Lower leg skin (tissue), 4 donors: ENCODE measurements around the gene TMX3. TPM values are rescaled to one million over a fixed set of nuclear protein-coding genes. Genes with fewer than 3 reads are reported as not detected.
A peak's percentile ranks its signal among the peaks of the same experiment; 100 is the strongest.

Experiments
- DNase-seq, 2 donors: peaks; one replicate each; pipeline ENCODE4 v3.0.0-alpha.2; 2019; ENCODE audit warnings: low spot score in 2 of 2
- H3K4me3 ChIP-seq: fragments of 200-600 bp; sonication (generic); 2 replicates; pipeline ENCODE4 v1.5.1; 2017; ENCODE audit warnings: mild to moderate bottlenecking, low read depth; ENCODE audit not compliant: poor library complexity, severe bottlenecking
- POLR2A ChIP-seq, 2 donors: fragments of 450-650 bp; IDR thresholded peaks; one replicate each; pipeline ENCODE4 v1.6.1; 2016 to 2017; ENCODE audit warnings: antibody characterized with exemption in 2 of 2, mild to moderate bottlenecking in 1 of 2, moderate library complexity in 1 of 2
- WGBS, 2 donors: methylation state at CpG; one replicate each; pipeline ENCODE4 v1.1.5; 2018; 5-methylcytosine and 5-hydroxymethylcytosine counted together
- intact Hi-C: fragments of 100-400 bp; cut with DNase I; formaldehyde crosslinking; loops from one replicate; pipeline ENCODE4 v1.15.0; 2023; ENCODE audit warnings: low total_unique reads
- total RNA-seq, 4 donors: library from RNA; depleted of rRNA; stranded (reverse); fragments of >200 nt; gene quantifications; one replicate each; pipeline ENCODE4 v1.1.0, GENCODE V29; 2016
- TF ChIP-seq, protein P1 (sequence below), 3 donors: fragments of 450-650 bp; IDR thresholded peaks; one replicate each; pipeline ENCODE4 v1.5.1; 2016; ENCODE audit warnings: antibody characterized with exemption in 3 of 3, mild to moderate bottlenecking in 3 of 3, moderate library complexity in 2 of 3

The TMX3 gene
- total RNA-seq, 4 donors from 2014 or later, result 20.6 to 28.9 (median 23.4) TPM

DNA sequence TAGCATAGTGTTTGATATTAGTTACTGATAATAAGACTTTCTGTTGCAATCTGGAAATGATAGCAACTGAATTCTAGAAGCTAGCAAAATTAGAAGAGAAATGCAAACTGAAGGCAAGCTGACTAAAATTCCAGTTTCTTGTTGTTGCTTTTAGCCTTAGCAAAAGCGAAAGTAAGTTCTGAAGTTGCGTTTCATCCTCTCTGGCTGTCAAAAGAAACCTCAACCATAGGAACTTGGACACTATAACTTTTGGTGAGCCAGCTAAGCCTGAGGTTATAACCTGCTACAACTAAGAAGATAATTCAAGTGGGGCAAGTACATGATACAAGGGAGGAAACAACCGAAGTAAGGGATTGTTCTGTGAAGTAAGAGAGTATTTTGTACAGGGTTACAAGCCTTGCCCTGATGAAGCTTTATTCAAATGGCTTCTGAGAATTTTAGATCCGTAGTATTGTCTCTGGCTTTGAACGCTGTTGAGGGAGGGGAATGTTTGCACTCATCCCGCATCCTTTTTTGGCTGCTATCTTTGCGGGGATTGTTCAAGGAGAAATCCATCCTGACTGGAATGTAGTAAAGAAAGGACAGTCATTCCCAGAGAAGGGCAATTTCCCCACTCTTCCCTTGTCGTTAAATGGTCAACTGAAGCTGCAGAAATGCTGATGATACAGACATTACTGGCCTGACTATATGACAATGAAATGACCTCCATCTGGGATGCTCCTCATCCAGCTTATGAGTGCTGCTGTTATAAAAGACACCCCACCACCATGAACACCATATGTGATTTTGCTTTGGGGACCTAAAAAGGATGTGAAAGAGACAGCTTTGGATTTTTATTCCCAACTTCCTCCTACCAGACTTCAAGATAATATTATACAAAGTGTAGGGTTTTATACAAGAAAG, 7.0 kb upstream of the TMX3 start:
- no peak for DNase-seq
- H3K4me3 ChIP-seq, result no peak overlapping the region
- intact Hi-C loops, result no loop called here
- 35 to 41% methylated on average over 8 of the region's 8 CpGs for WGBS, 2 donors
- no peak for TF ChIP-seq POLR2A (IDR thresholded peaks at IDR 0.05)
- TF ChIP-seq, protein P1, sequence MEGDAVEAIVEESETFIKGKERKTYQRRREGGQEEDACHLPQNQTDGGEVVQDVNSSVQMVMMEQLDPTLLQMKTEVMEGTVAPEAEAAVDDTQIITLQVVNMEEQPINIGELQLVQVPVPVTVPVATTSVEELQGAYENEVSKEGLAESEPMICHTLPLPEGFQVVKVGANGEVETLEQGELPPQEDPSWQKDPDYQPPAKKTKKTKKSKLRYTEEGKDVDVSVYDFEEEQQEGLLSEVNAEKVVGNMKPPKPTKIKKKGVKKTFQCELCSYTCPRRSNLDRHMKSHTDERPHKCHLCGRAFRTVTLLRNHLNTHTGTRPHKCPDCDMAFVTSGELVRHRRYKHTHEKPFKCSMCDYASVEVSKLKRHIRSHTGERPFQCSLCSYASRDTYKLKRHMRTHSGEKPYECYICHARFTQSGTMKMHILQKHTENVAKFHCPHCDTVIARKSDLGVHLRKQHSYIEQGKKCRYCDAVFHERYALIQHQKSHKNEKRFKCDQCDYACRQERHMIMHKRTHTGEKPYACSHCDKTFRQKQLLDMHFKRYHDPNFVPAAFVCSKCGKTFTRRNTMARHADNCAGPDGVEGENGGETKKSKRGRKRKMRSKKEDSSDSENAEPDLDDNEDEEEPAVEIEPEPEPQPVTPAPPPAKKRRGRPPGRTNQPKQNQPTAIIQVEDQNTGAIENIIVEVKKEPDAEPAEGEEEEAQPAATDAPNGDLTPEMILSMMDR (IDR thresholded peaks at IDR 0.05), result no peak

DNA sequence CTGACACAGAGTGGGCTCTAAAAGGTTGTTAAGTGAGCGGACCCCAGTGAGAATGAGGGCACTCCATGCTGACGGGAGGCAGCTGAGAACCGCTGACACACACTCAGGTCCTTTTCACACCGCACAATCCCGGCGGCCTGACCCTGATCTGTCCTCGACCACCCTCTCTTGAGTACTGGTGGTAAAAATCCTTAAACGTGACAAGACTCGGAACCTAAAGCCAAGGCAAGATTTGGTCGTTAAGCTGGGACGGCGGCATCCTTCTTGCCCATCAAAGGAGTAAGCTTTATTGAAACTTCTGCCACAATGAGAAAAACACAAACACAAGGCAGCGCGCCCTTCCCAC, 569 bp downstream of the TMX3 start:
- intact Hi-C loops, result no loop called here
- TF ChIP-seq, protein P1 (IDR thresholded peaks at IDR 0.05), result no peak
- TF ChIP-seq POLR2A (IDR thresholded peaks at IDR 0.05), result no peak
- WGBS, 2 donors, result 0 to 2% methylated on average over 14 of the region's 14 CpGs
- peak overlapping the region; percentile 83 for H3K4me3 ChIP-seq
- no peak for DNase-seq

DNA sequence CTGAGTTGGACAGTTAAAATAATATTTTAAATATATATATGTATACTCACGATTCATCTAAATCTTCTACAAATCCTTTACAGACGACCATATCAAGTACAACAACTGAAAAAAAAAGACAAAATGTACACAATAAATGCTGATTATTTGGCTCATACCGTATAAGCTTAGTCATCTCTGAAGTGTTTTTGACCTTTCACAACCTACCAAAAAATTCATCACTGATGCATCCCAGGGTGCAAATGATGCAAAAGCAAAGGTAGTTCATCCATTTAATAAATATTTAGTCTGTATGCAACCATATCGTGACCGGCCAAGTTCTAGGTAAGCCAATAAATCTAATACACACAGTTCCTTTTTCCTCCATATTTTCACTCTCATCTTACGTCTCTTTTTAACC, 1.1 kb downstream of the TMX3 start:
- TF ChIP-seq POLR2A (IDR thresholded peaks at IDR 0.05), result no peak
- TF ChIP-seq, protein P1 (IDR thresholded peaks at IDR 0.05), result no peak
- DNase-seq, result no peak

DNA sequence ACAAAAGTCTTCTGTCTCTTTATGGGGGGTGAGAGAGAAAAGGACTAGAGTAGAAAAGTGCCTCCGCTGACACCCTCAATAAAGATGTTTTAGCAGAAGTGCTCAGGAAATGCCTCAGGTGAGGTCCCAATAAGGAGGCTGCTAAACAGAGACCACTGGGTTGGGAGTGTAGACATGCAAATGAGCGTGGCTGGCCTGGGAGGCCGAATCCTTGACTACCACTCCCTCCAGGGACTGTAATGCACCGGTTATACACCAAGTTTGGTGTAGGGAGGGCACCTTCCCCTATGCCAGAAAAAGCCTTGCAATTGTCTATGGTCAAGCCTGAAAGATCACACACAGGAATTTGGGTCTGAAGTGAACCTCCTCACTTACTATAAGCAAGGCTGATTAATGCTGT, 1.8 kb downstream of the TMX3 start:
- H3K4me3 ChIP-seq, result no peak overlapping the region
- DNase-seq, result no peak
- WGBS, 2 donors, result 81 to 85% methylated on average over 4 of the region's 4 CpGs
- TF ChIP-seq POLR2A (IDR thresholded peaks at IDR 0.05), result no peak
- TF ChIP-seq, protein P1 (IDR thresholded peaks at IDR 0.05), result no peak
- intact Hi-C loops, result no loop called here

More for the DNA sequence above, 1.1 kb downstream of the TMX3 start:
- 27 to 33% methylated on average over 6 of the region's 6 CpGs for WGBS, 2 donors
- intact Hi-C loops, result no loop called here
- H3K4me3 ChIP-seq, result peak overlapping the region; percentile 83

DNA sequence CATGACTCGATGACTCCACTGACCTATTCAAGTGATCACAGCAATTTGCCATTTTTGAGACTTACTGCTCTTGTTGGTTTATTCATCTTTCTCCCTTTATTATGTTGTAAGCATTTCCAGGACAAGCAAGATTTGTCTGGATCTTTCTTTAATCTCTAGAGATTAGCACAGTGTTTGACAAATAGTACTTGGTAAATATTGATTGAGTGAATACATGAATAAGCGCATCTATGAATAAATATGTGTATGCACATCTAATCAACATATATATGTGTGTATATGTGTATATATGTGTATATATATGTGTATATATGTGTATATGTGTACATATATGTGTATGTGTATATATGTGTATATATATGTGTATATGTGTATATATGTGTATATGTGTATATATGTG, 7.3 kb downstream of the TMX3 start:
- intact Hi-C loops, result no loop called here

More for the DNA sequence above, 7.3 kb downstream of the TMX3 start:
- no peak overlapping the region for H3K4me3 ChIP-seq
- no peak for TF ChIP-seq POLR2A (IDR thresholded peaks at IDR 0.05)
- TF ChIP-seq, protein P1 (IDR thresholded peaks at IDR 0.05), result no peak
- 89 to 93% methylated on average over 2 of the region's 2 CpGs for WGBS, 2 donors
- DNase-seq, result no peak
